ENCODE data around the gene NCKAP5.

Gene NCKAP5

GRCh38 chr2:133568172-133568571 is at the start of gene NCKAP5:
TSS of gene NCKAP5 (minus strand) at chr2:133568463. CDS start at chr2:133517526, 50,937 bp downstream.
- no peak for DNase-seq (ENCODE audit: low read depth)

- DNase-seq (ENCODE audit: low read depth) = no peak
Observed at GRCh38 chr2:133609664-133610063, 41.4 kb upstream of the NCKAP5 start.

- DNase-seq (ENCODE audit: low read depth) = no peak
Observed at GRCh38 chr2:133608291-133608690, 40.0 kb upstream of the NCKAP5 start.

- DNase-seq (ENCODE audit: low read depth) = no peak
Observed at GRCh38 chr2:133607679-133608078, 39.4 kb upstream of the NCKAP5 start.

GRCh38 chr2:133606616-133607015 is 38.4 kb upstream of the NCKAP5 start:
- DNase-seq (ENCODE audit: low read depth) = no peak

GRCh38 chr2:133605766-133606137 is 37.5 kb upstream of the NCKAP5 start:
- no peak for DNase-seq (ENCODE audit: low read depth)

GRCh38 chr2:133605011-133605765 is 36.9 kb upstream of the NCKAP5 start:
- DNase-seq (ENCODE audit: low read depth) = no peak

GRCh38 chr2:133603109-133603508 is 34.8 kb upstream of the NCKAP5 start:
- DNase-seq (ENCODE audit: low read depth) = no peak

GRCh38 chr2:133602538-133602937 is 34.3 kb upstream of the NCKAP5 start:
- no peak for DNase-seq (ENCODE audit: low read depth)

GRCh38 chr2:133600266-133600928 is 32.1 kb upstream of the NCKAP5 start:
- DNase-seq (ENCODE audit: low read depth) = no peak

GRCh38 chr2:133599811-133600210 is 31.5 kb upstream of the NCKAP5 start:
- no peak for DNase-seq (ENCODE audit: low read depth)

- no peak for DNase-seq (ENCODE audit: low read depth)
Observed at GRCh38 chr2:133599211-133599803, 31.0 kb upstream of the NCKAP5 start.

- no peak for DNase-seq (ENCODE audit: low read depth)
Observed at GRCh38 chr2:133598769-133599168, 30.5 kb upstream of the NCKAP5 start.

GRCh38 chr2:133596701-133597393 is 28.6 kb upstream of the NCKAP5 start:
- DNase-seq (ENCODE audit: low read depth) = no peak

- no peak for DNase-seq (ENCODE audit: low read depth)
Observed at GRCh38 chr2:133591164-133591563, 22.9 kb upstream of the NCKAP5 start.

GRCh38 chr2:133589456-133589855 is 21.2 kb upstream of the NCKAP5 start:
- no peak for DNase-seq (ENCODE audit: low read depth)

GRCh38 chr2:133588144-133588543 is 19.9 kb upstream of the NCKAP5 start:
- no peak for DNase-seq (ENCODE audit: low read depth)

GRCh38 chr2:133586978-133587377 is 18.7 kb upstream of the NCKAP5 start:
- DNase-seq (ENCODE audit: low read depth) = no peak

- DNase-seq (ENCODE audit: low read depth) = no peak
Observed at GRCh38 chr2:133581010-133581760, 12.9 kb upstream of the NCKAP5 start.

GRCh38 chr2:133579274-133579673 is 11.0 kb upstream of the NCKAP5 start:
- DNase-seq (ENCODE audit: low read depth) = no peak

- DNase-seq (ENCODE audit: low read depth) = no peak
Observed at GRCh38 chr2:133576714-133577113, 8.5 kb upstream of the NCKAP5 start.

GRCh38 chr2:133574620-133575019 is 6.4 kb upstream of the NCKAP5 start:
- DNase-seq (ENCODE audit: low read depth) = no peak
